Measurements from ENCODE around the gene CPT1A.

The CPT1A gene

GRCh38 chr11:68878022-68878421 is 36.3 kb upstream of the CPT1A start:
- H3K9ac ChIP-seq (ENCODE audit: low read length), result no peak overlapping the region
- H3F3A ChIP-seq (ENCODE audit: insufficient read depth, low read length), result no peaks in the 10 kb centered on the region
- no peak overlapping the region for H3K27ac ChIP-seq (ENCODE audit: low read depth, low read length, poor library complexity, severe bottlenecking)
- no peak for TF ChIP-seq CTCF (IDR thresholded peaks at IDR 0.05; ENCODE audit: low read length)
- TF ChIP-seq EZH2 (IDR thresholded peaks at IDR 0.05; ENCODE audit: borderline replicate concordance, low read length), result no peak
- no peak overlapping the region for H3K4me2 ChIP-seq (ENCODE audit: low read length)
- no peaks in the 10 kb centered on the region for H3K4me1 ChIP-seq (ENCODE audit: insufficient read depth, low read length, severe bottlenecking)
- H3K79me2 ChIP-seq (ENCODE audit: insufficient read depth, low read length), result no peaks in the 10 kb centered on the region
- H2AFZ ChIP-seq (ENCODE audit: low read length), result no peak overlapping the region
- H3K4me3 ChIP-seq (ENCODE audit: low read depth, low read length, poor library complexity, severe bottlenecking), result no peak overlapping the region
- no peaks in the 10 kb centered on the region for H3K9me2 ChIP-seq (ENCODE audit: low read depth, low read length)
- H3K9me3 ChIP-seq (ENCODE audit: low read length), result no peaks in the 10 kb centered on the region
- no peaks in the 10 kb centered on the region for H3K36me3 ChIP-seq (ENCODE audit: insufficient read depth, low read length)
- H4K20me1 ChIP-seq (ENCODE audit: insufficient read depth, low read length), result no peaks in the 10 kb centered on the region
- H3K27me3 ChIP-seq (ENCODE audit: insufficient read depth, low read length), result 0 out of 2 replicates have a peak, but pooled peaks cover 4% of the 10 kb centered on the region

- no peaks in the 10 kb centered on the region for H3K4me1 ChIP-seq (ENCODE audit: insufficient read depth, low read length, severe bottlenecking)
- H3K4me2 ChIP-seq (ENCODE audit: low read length), result no peak overlapping the region
- no peak overlapping the region for H2AFZ ChIP-seq (ENCODE audit: low read length)
- H3F3A ChIP-seq (ENCODE audit: insufficient read depth, low read length), result no peaks in the 10 kb centered on the region
- H3K4me3 ChIP-seq (ENCODE audit: low read depth, low read length, poor library complexity, severe bottlenecking), result no peak overlapping the region
- H3K36me3 ChIP-seq (ENCODE audit: insufficient read depth, low read length), result no peaks in the 10 kb centered on the region
- H3K9me2 ChIP-seq (ENCODE audit: low read depth, low read length), result no peaks in the 10 kb centered on the region
- no peaks in the 10 kb centered on the region for H4K20me1 ChIP-seq (ENCODE audit: insufficient read depth, low read length)
- H3K9me3 ChIP-seq (ENCODE audit: low read length), result no peaks in the 10 kb centered on the region
- no peak overlapping the region for H3K9ac ChIP-seq (ENCODE audit: low read length)
- no peak for TF ChIP-seq CTCF (IDR thresholded peaks at IDR 0.05; ENCODE audit: low read length)
- no peak for TF ChIP-seq EZH2 (IDR thresholded peaks at IDR 0.05; ENCODE audit: borderline replicate concordance, low read length)
- 0 out of 2 replicates have a peak, but pooled peaks cover 7% of the 10 kb centered on the region for H3K27me3 ChIP-seq (ENCODE audit: insufficient read depth, low read length)
- no peak overlapping the region for H3K27ac ChIP-seq (ENCODE audit: low read depth, low read length, poor library complexity, severe bottlenecking)
- H3K79me2 ChIP-seq (ENCODE audit: insufficient read depth, low read length), result no peaks in the 10 kb centered on the region
Observed at GRCh38 chr11:68872216-68873003, 30.7 kb upstream of the CPT1A start.

GRCh38 chr11:68870470-68870869 is 28.8 kb upstream of the CPT1A start:
- no peaks in the 10 kb centered on the region for H3K79me2 ChIP-seq (ENCODE audit: insufficient read depth, low read length)
- no peak overlapping the region for H3K9ac ChIP-seq (ENCODE audit: low read length)
- no peaks in the 10 kb centered on the region for H3K36me3 ChIP-seq (ENCODE audit: insufficient read depth, low read length)
- H3K4me2 ChIP-seq (ENCODE audit: low read length), result no peak overlapping the region
- 0 out of 2 replicates have a peak, but pooled peaks cover 7% of the 10 kb centered on the region for H3K27me3 ChIP-seq (ENCODE audit: insufficient read depth, low read length)
- no peaks in the 10 kb centered on the region for H3K9me3 ChIP-seq (ENCODE audit: low read length)
- H3F3A ChIP-seq (ENCODE audit: insufficient read depth, low read length), result no peaks in the 10 kb centered on the region
- no peaks in the 10 kb centered on the region for H4K20me1 ChIP-seq (ENCODE audit: insufficient read depth, low read length)
- no peaks in the 10 kb centered on the region for H3K9me2 ChIP-seq (ENCODE audit: low read depth, low read length)
- TF ChIP-seq CTCF (IDR thresholded peaks at IDR 0.05; ENCODE audit: low read length) (no peak), EZH2 (IDR thresholded peaks at IDR 0.05; ENCODE audit: borderline replicate concordance, low read length) (no peak)
- H3K4me3 ChIP-seq (ENCODE audit: low read depth, low read length, poor library complexity, severe bottlenecking), result no peak overlapping the region
- H3K4me1 ChIP-seq (ENCODE audit: insufficient read depth, low read length, severe bottlenecking), result no peaks in the 10 kb centered on the region
- no peak overlapping the region for H2AFZ ChIP-seq (ENCODE audit: low read length)
- H3K27ac ChIP-seq (ENCODE audit: low read depth, low read length, poor library complexity, severe bottlenecking), result no peak overlapping the region
